AG09319 (cell line): ENCODE measurements around the gene NSRP1.

Experiments used
- DNase-seq: peaks from one replicate; pipeline ENCODE4 v3.0.0-alpha.2; 2010; ENCODE audit warnings: low read depth; ENCODE audit errors: extremely low read depth
- CTCF ChIP-seq: IDR thresholded peaks from 2 replicates; pipeline ENCODE4 v1.5.1; 2011; ENCODE audit warnings: low read depth, mild to moderate bottlenecking, inconsistent platforms, low read length, moderate library complexity

Gene NSRP1

GRCh38 chr17:30220414-30220813, 103.8 kb downstream of the NSRP1 start:
- TF ChIP-seq CTCF: no peak
- DNase-seq: no peak

DNA sequence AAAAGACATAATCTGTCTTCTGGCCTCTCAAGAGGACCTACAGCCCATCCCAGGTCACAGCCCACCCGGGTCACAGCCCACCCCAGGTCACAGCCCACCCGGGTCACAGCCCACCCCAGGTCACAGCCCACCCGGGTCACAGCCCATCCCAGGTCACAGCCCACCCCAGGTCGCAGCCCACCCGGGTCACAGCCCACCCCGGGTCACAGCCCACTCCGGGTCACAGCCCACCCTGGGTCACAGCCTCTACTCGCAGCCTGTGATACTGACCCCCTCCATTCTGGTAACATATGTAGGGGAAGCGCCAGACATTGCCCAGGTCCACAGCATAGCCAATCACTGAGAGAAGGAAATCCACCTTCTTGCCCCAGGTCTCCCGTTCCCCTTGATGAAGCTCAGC, 104.7 kb downstream of the NSRP1 start:
- DNase-seq: no peak
- no peak for TF ChIP-seq CTCF

- DNase-seq: no peak
- no peak for TF ChIP-seq CTCF
These were observed 105.6 kb downstream of the NSRP1 start for GRCh38 chr17:30222251-30222650.

DNA sequence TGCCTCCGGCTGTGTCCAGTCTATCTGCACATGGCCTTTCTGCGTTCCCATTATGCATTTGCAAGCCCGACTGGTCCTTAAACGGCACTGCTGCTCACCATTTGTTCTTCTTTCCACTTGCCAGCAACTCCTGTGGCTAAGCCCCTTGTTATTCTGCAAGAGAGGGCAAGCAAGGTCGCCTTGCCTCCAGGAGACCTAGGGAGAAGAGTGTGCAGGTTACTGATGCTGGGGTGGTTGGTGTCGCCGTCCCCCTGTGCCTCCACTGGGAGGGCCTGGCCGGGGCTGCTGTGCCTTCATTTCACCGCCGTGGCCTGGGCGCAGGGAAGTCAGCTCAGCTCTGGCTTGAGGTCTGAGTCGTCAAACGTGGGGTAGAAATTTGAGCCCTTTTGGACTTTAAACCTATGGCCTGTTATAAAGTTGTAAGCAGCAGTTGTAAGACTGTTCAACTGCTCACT, 106.1 kb downstream of the NSRP1 start:
- TF ChIP-seq CTCF: no peak
- no peak for DNase-seq

- DNase-seq: no peak
- TF ChIP-seq CTCF: no peak
These were observed 107.9 kb downstream of the NSRP1 start for GRCh38 chr17:30224419-30224960.

DNA sequence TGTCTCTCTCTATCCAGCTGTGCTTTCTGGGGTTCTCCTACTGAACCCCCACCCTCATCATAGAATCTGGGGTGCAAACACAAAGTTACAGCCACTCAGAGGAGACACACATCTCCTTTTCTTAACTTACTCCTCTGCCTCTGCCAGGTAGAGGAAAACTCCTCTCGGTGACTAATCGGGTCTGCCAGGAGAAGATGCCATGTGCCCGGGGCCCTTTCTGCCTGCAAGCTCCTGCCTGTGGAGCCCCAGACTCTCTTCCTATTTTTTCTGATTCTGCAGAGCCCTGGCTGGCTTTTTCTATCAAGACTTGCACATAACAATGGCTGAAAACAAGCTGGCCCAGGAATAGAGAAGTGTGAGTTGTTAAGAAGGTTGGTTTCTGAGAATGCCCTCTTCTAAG, 108.5 kb downstream of the NSRP1 start:
- TF ChIP-seq CTCF: no peak
- DNase-seq: no peak

DNA sequence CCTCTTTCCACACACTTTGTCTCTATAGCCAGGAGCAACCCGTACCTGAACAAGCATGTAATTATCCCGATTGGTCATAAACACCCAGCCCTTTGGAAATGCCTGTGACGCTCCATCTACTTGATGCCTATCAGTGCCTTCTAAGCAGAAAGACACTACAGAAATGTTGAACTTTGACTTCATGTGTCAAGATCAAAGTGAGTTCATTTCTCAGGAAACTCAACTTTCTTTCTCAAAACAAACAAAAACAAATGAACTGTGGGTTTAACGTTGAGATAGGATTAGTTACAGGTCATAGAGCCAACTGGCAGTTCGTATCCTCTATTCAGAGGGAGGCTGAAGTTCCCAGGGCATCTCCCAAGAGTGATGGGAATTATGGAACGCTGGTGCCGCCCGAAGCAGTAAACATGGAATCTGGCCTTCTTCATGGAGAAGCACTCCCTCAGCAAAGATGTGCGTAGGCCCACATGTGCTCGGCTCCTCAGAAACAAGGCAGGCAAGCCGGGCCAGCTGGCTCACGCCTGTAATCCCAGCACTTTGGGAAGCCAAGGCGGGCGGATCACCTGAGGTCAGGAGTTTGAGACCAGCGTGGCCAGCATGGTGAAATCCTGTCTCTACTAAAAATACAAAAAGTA, 109.4 kb downstream of the NSRP1 start:
- DNase-seq: no peak
- no peak for TF ChIP-seq CTCF
